ENCODE measurements around the gene UPF3A.

- TF ChIP-seq EZH2 (IDR thresholded peaks at IDR 0.05; ENCODE audit: low read depth, unreplicated experiment) (no peak), EZH2phosphoT487 (IDR thresholded peaks at IDR 0.05; ENCODE audit: unreplicated experiment) (no peak)
- TF ChIP-seq, protein P1, sequence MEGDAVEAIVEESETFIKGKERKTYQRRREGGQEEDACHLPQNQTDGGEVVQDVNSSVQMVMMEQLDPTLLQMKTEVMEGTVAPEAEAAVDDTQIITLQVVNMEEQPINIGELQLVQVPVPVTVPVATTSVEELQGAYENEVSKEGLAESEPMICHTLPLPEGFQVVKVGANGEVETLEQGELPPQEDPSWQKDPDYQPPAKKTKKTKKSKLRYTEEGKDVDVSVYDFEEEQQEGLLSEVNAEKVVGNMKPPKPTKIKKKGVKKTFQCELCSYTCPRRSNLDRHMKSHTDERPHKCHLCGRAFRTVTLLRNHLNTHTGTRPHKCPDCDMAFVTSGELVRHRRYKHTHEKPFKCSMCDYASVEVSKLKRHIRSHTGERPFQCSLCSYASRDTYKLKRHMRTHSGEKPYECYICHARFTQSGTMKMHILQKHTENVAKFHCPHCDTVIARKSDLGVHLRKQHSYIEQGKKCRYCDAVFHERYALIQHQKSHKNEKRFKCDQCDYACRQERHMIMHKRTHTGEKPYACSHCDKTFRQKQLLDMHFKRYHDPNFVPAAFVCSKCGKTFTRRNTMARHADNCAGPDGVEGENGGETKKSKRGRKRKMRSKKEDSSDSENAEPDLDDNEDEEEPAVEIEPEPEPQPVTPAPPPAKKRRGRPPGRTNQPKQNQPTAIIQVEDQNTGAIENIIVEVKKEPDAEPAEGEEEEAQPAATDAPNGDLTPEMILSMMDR (conservative IDR thresholded peaks at IDR 0.05; ENCODE audit: low read depth in 2 of 2): no peak
Observed at GRCh38 chr13:114319441-114319913, 38.1 kb downstream of the UPF3A start.
